ENCODE data around the gene PLB1.

PLB1 gene

GRCh38 chr2:28576714-28577113 lies 80.9 kb downstream of the PLB1 start:
- TF ChIP-seq, protein P1, sequence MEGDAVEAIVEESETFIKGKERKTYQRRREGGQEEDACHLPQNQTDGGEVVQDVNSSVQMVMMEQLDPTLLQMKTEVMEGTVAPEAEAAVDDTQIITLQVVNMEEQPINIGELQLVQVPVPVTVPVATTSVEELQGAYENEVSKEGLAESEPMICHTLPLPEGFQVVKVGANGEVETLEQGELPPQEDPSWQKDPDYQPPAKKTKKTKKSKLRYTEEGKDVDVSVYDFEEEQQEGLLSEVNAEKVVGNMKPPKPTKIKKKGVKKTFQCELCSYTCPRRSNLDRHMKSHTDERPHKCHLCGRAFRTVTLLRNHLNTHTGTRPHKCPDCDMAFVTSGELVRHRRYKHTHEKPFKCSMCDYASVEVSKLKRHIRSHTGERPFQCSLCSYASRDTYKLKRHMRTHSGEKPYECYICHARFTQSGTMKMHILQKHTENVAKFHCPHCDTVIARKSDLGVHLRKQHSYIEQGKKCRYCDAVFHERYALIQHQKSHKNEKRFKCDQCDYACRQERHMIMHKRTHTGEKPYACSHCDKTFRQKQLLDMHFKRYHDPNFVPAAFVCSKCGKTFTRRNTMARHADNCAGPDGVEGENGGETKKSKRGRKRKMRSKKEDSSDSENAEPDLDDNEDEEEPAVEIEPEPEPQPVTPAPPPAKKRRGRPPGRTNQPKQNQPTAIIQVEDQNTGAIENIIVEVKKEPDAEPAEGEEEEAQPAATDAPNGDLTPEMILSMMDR (IDR thresholded peaks at IDR 0.05), result no peak

DNA sequence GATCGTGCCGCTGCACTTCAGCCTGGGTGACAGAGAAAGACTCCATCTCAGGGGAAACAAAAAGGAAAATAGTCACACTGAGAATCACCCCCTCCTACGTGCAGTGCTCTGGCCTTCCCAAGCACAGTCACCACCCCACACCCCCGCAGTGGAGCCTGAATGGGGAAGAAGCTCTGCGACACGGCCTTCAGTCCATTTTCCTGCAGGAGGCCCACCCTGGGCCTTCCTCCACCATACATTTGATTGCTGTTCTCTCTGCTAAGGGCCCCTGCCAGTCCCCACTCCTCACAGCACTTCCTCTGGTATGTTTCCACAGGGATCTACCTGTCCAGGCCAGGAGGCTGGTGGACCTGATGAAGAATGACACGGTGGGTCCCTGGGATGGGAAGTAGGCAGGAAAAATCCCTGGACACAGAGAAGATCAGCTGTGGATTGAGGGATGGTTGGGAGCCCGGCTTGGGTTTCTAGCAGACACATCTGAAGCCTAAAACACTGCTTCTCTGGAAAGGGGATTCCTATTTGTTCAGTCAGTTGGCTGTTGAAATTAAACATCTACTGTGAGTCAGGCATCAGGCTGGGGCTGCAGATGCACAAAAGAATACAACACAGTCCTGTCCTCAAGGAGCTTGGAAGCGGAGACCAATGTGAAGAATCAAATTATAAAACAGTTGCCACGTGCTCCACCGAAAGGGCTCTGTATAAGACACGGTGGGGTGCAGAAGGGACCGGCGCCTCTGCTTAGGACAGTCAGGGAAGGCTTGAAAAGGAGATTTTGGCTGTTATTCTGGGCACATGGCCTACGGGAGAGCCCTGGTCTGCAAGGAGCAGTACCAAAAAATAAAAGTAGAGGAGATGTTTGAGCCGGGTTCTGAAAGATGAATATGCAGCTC lies 82.2 kb downstream of the PLB1 start:
- TF ChIP-seq, protein P1 (IDR thresholded peaks at IDR 0.05), result no peak

GRCh38 chr2:28578774-28579173 lies 82.9 kb downstream of the PLB1 start:
- TF ChIP-seq, protein P1 (IDR thresholded peaks at IDR 0.05), result no peak

DNA sequence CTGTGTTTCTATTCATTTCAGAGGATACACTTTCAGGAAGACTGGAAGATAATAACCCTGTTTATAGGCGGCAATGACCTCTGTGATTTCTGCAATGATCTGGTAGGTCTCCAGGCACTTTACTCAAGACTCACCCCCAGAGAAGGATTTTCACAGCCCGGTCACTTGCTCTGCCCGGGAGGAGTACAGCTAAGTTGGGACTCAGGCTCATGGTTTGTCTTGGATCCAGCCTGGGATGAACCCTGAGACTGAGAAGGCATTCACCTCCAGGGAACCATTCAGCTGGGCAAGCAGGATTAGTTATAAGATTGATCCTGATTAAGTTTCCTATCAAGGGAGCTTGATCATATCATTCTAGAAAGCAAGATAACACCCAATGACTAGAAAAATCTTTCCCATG lies 83.7 kb downstream of the PLB1 start:
- TF ChIP-seq, protein P1 (IDR thresholded peaks at IDR 0.05), result no peak

DNA sequence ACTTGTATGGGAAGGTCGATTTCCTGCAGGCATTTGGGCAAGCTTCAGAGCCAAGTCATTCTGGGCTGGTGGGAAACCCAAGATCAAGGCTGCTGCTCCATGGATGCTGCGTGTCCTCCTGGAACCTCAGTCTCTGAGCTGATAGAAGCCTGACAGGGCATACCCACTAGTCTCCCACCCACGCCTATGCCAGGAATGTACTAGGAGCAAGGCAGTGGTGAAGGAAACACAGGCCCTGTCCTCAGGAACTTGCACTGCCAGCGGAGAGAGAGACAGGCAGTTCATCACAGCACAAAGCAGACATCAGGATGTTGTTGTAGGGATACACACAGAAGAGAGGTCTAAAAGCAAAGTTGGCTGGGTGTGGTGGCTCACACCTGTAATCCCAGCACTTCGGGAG lies 84.2 kb downstream of the PLB1 start:
- TF ChIP-seq, protein P1 (IDR thresholded peaks at IDR 0.05), result no peak

- TF ChIP-seq, protein P1 (IDR thresholded peaks at IDR 0.05), result no peak
Measured at GRCh38 chr2:28581312-28581711, 85.5 kb downstream of the PLB1 start.

DNA sequence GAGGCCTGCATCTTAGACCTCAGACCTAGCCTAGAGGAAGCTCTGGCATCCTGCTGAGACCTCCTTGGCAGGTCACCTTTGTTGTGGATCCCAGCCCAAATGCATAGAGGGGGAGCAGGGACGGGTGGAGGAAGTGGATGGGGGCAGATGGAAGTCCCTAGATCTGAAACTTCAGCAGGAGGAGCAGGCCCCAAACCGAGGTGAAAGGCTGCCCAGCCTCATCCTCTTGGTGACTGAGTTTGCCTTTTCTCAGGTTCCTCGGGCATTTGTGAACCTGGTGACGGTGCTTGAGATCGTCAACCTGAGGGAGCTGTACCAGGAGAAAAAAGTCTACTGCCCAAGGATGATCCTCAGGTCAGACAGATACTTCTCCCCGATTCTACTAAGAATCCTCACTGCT lies 86.3 kb downstream of the PLB1 start:
- TF ChIP-seq, protein P1 (IDR thresholded peaks at IDR 0.05), result no peak

All from LNCAP (cell line).